HT-29 (cell line): ENCODE results near the gene C15orf61. TPM values are rescaled to one million over a fixed set of nuclear protein-coding genes. Genes with fewer than 3 reads are reported as not detected.
A peak's percentile ranks its signal among the peaks of the same experiment; 100 is the strongest.

Experiments used
- DNase-seq: peaks from one replicate; pipeline ENCODE4 v3.0.0-alpha.2; 2015; ENCODE audit warnings: low spot score
- total RNA-seq: library from RNA; depleted of rRNA; stranded (reverse); fragments of >200 nt; shearing (Covaris generic); gene quantifications from 2 replicates; pipeline ENCODE4 v1.2.3, GENCODE V29; 2014; rRNA removed

C15orf61 gene
- total RNA-seq = 5.4 and 9.6 TPM in 2 replicates

GRCh38 chr15:67521029-67521782 lies at the start of gene C15orf61:
TSS of gene C15orf61 (plus strand) at chr15:67521131. CDS start at chr15:67521249, 118 bp downstream.
- peak; percentile 94 for DNase-seq

- no peak for DNase-seq
These were observed 48.0 kb upstream of the C15orf61 start for GRCh38 chr15:67472957-67473356.

GRCh38 chr15:67474405-67475110 lies 46.4 kb upstream of the C15orf61 start:
- DNase-seq = no peak

GRCh38 chr15:67479781-67480505 lies 41.0 kb upstream of the C15orf61 start:
- no peak for DNase-seq

GRCh38 chr15:67480741-67481140 lies 40.2 kb upstream of the C15orf61 start:
- DNase-seq = no peak

- DNase-seq = no peak
These were observed 39.3 kb upstream of the C15orf61 start for GRCh38 chr15:67481680-67482079.

- no peak for DNase-seq
These were observed 25.3 kb upstream of the C15orf61 start for GRCh38 chr15:67495585-67495984.

GRCh38 chr15:67501177-67501835 lies 19.6 kb upstream of the C15orf61 start:
- peak; percentile 35 for DNase-seq

- DNase-seq = no peak
These were observed 19.0 kb upstream of the C15orf61 start for GRCh38 chr15:67501836-67502461.

GRCh38 chr15:67504056-67504455 lies 16.9 kb upstream of the C15orf61 start:
- no peak for DNase-seq

GRCh38 chr15:67504796-67505195 lies 16.1 kb upstream of the C15orf61 start:
- no peak for DNase-seq

- DNase-seq = no peak
These were observed 15.0 kb upstream of the C15orf61 start for GRCh38 chr15:67505675-67506572.

GRCh38 chr15:67506775-67507747 lies 13.9 kb upstream of the C15orf61 start:
- DNase-seq = no peak

GRCh38 chr15:67508407-67508806 lies 12.5 kb upstream of the C15orf61 start:
- no peak for DNase-seq

- no peak for DNase-seq
These were observed 11.0 kb upstream of the C15orf61 start for GRCh38 chr15:67509918-67510317.

- no peak for DNase-seq
These were observed 10.2 kb upstream of the C15orf61 start for GRCh38 chr15:67510597-67511190.

GRCh38 chr15:67511606-67512005 lies 9.3 kb upstream of the C15orf61 start:
- DNase-seq = no peak

- DNase-seq = no peak
These were observed 8.8 kb upstream of the C15orf61 start for GRCh38 chr15:67512140-67512539.
